ENCODE measurements around the gene ZNF43. TPM values are rescaled to one million over a fixed set of nuclear protein-coding genes. Genes with fewer than 3 reads are reported as not detected.

ZNF43 gene
- total and polyA plus RNA-seq, 7 donors: 1.3 to 5.8 (median 2.5) TPM

- ATAC-seq (no peak), DNase-seq (no peak)
- Histone ChIP-seq H3K9me3 (no peaks in the 10 kb centered on the region), H3K27ac (no peak overlapping the region), H3K4me3 (no peak overlapping the region), H3K4me1 (no peaks in the 10 kb centered on the region), H3K36me3 (ENCODE audit: insufficient read depth in 1 of 2, low read depth in 1 of 2) (peaks cover 2 to 8% of the 10 kb centered on the region in 2 donors), H3K27me3 (ENCODE audit: insufficient read depth in 3 of 3, low read length in 2 of 3) (no peaks in the 10 kb centered on the region)
- WGBS, 3 donors: 96 to 97% (median 96%) methylated on average over 4 of the region's 4 CpGs
- TF ChIP-seq, protein P1, sequence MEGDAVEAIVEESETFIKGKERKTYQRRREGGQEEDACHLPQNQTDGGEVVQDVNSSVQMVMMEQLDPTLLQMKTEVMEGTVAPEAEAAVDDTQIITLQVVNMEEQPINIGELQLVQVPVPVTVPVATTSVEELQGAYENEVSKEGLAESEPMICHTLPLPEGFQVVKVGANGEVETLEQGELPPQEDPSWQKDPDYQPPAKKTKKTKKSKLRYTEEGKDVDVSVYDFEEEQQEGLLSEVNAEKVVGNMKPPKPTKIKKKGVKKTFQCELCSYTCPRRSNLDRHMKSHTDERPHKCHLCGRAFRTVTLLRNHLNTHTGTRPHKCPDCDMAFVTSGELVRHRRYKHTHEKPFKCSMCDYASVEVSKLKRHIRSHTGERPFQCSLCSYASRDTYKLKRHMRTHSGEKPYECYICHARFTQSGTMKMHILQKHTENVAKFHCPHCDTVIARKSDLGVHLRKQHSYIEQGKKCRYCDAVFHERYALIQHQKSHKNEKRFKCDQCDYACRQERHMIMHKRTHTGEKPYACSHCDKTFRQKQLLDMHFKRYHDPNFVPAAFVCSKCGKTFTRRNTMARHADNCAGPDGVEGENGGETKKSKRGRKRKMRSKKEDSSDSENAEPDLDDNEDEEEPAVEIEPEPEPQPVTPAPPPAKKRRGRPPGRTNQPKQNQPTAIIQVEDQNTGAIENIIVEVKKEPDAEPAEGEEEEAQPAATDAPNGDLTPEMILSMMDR (IDR thresholded peaks at IDR 0.05): no peak
- intact Hi-C loops (cut with DNase I): no loop called here
Measured at GRCh38 chr19:21838646-21839045, 2.7 kb upstream of the ZNF43 start.

DNA sequence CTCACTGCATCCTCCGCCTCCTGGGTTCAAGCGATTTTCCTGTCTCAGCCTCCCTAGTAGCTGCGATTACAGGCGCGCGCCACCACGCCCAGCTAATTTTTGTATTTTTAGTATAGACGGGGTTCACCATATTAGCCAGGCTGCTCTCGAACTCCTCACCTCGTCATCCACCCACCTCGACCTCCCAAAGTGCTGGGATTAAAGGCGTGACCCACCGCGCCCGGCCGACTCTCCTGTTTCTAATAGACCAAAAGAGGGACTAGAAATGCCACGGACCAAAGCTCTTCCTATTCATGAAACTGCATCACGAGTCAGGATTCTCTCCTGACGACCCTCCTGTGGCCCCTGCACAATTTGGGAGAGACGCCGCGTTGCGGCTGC is 563 bp downstream of the ZNF43 start:
- DNase-seq: no peak
- peak in 3 of 4 donors; percentile 3 to 11 (median 8) for ATAC-seq

DNA sequence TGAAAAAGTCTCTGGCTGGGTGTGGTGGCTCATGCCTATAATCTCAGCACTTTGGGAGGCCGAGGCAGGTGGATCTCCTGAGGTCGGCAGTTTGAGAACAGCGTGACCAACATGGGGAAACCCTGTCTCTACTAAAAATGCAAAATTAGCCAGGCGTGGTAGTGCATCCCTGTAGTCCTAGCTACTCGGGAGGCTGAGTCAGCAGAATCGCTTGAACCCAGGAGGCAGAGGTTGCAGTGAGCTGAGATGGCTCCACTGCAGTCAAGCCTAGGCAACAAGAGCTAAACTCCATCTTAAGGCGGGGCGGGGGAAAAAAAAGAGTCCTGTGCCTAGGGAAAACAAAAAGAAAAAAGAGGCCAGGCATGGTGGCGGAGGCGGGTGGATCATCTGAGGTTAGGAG is 2.2 kb downstream of the ZNF43 start:
- Histone ChIP-seq H3K4me1 (no peaks in the 10 kb centered on the region), H3K27ac (no peak overlapping the region), H3K4me3 (no peak overlapping the region), H3K36me3 (ENCODE audit: insufficient read depth in 1 of 2, low read depth in 1 of 2) (no peaks in the 10 kb centered on the region), H3K9me3 (peaks cover 10% of the 10 kb centered on the region), H3K27me3 (ENCODE audit: insufficient read depth in 3 of 3, low read length in 2 of 3) (no peaks in the 10 kb centered on the region)
- TF ChIP-seq, protein P1 (IDR thresholded peaks at IDR 0.05): no peak
- intact Hi-C loops (cut with DNase I): no loop called here
- DNase-seq (no peak), ATAC-seq (no peak)
- 96 to 98% (median 97%) methylated on average over 10 of the region's 10 CpGs for WGBS, 3 donors

More for the DNA sequence above, 563 bp downstream of the ZNF43 start:
- TF ChIP-seq, protein P1 (IDR thresholded peaks at IDR 0.05): no peak
- WGBS, 3 donors: 9 to 11% (median 11%) methylated on average over 23 of the region's 23 CpGs
- peaks cover 0 to under 1% of the 10 kb centered on the region in 2 donors for H3K36me3 ChIP-seq (ENCODE audit: insufficient read depth in 1 of 2, low read depth in 1 of 2)
- peak overlapping the region; percentile 85 for H3K4me3 ChIP-seq
- peaks cover 10% of the 10 kb centered on the region for H3K9me3 ChIP-seq
- no peaks in the 10 kb centered on the region for H3K4me1 ChIP-seq
- no peaks in the 10 kb centered on the region for H3K27me3 ChIP-seq (ENCODE audit: insufficient read depth in 3 of 3, low read length in 2 of 3)
- intact Hi-C loops (cut with DNase I): no loop called here
- peak overlapping the region; percentile 84 for H3K27ac ChIP-seq

DNA sequence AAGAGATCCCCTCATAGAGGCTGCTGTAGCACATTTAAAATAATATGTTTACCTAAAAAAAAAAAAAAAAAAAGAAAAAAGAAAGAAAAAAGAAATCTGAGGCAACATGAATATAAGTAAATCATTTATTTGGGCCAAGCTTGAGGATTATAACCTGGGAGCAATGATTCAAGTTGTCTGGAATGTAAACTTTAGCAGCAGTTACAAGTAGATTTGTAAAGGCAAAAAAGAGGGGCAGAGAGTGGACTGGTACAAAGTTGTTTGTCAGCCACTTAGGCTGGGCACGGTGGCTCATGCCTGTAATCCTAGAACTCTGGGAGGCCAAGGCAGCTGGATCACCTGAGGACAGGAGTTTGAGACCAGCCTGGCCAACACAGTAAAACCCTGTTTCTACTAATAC is 11.3 kb downstream of the ZNF43 start:
- peaks cover 3% of the 10 kb centered on the region for H3K9me3 ChIP-seq
- H3K27me3 ChIP-seq (ENCODE audit: insufficient read depth in 3 of 3, low read length in 2 of 3): no peaks in the 10 kb centered on the region
- ATAC-seq (no peak), DNase-seq (no peak)
- no peak overlapping the region for H3K27ac ChIP-seq
- 48 to 68% (median 64%) methylated on average over 1 of the region's 1 CpG for WGBS, 3 donors
- TF ChIP-seq, protein P1 (IDR thresholded peaks at IDR 0.05): no peak
- no peak overlapping the region for H3K4me3 ChIP-seq
- H3K4me1 ChIP-seq: no peaks in the 10 kb centered on the region
- H3K36me3 ChIP-seq (ENCODE audit: insufficient read depth in 1 of 2, low read depth in 1 of 2): peaks cover 0 to 10% of the 10 kb centered on the region in 2 donors
- intact Hi-C loops (cut with DNase I): no loop called here

DNA sequence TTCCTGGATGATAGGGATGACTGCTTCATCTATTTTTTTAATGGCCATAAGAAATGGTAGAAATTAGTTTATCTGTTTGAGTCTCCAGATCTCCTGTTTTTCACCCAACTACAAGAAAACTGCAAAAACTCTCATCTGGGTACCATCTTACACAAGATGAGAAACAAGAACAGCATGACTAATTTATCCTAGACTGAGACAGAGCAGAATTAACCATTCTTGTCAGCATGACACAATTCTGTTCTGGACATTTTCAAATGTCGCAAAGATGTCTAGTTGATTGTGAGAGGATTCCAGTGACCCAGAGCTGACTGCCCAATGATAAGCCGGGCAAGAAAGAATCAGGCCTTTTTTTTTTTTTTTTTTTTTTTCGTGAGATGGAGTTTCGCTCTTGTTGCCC is 12.8 kb downstream of the ZNF43 start:
- 93 to 95% (median 95%) methylated on average over 4 of the region's 4 CpGs for WGBS, 3 donors
- no peaks in the 10 kb centered on the region for H3K4me1 ChIP-seq
- ATAC-seq (no peak), DNase-seq (no peak)
- peaks cover 0 to 10% of the 10 kb centered on the region in 2 donors for H3K36me3 ChIP-seq (ENCODE audit: insufficient read depth in 1 of 2, low read depth in 1 of 2)
- no peak overlapping the region for H3K4me3 ChIP-seq
- no peak overlapping the region for H3K27ac ChIP-seq
- intact Hi-C loops (cut with DNase I): no loop called here
- TF ChIP-seq, protein P1 (IDR thresholded peaks at IDR 0.05): no peak
- no peaks in the 10 kb centered on the region for H3K27me3 ChIP-seq (ENCODE audit: insufficient read depth in 3 of 3, low read length in 2 of 3)
- H3K9me3 ChIP-seq: peaks cover 3% of the 10 kb centered on the region

All from psoas muscle (tissue), 8 donors.